Smooth muscle cell (in vitro differentiated cells): ENCODE results near the gene CHRD. TPM values are rescaled to one million over a fixed set of nuclear protein-coding genes. Genes with fewer than 3 reads are reported as not detected.

Experiments used
- DNase-seq: peaks from one replicate; lab custom pipeline; 2025; ENCODE audit not compliant: unreplicated experiment; lab: John Stamatoyannopoulos, UW
- H2AFZ ChIP-seq: fragments of 200-600 bp; sonication (generic); 2 replicates; pipeline ENCODE4 v1.6.0; 2016; ENCODE audit warnings: antibody characterized with exemption, low read depth, mild to moderate bottlenecking
- H3F3A ChIP-seq: fragments of 200-600 bp; sonication (generic); 2 replicates; pipeline ENCODE4 v1.6.0; 2017; ENCODE audit warnings: antibody characterized with exemption, low read depth
- H3K27ac ChIP-seq: fragments of 200-600 bp; sonication (generic); 2 replicates; pipeline ENCODE4 v1.5.1; 2016; ENCODE audit warnings: low read depth, mild to moderate bottlenecking
- H3K27me3 ChIP-seq: fragments of 200-600 bp; sonication (generic); 2 replicates; pipeline ENCODE4 v1.6.1; 2016; ENCODE audit warnings: low read depth, mild to moderate bottlenecking
- H3K36me3 ChIP-seq: fragments of 200-600 bp; sonication (generic); 2 replicates; pipeline ENCODE4 v1.5.1; 2016; ENCODE audit warnings: low read depth
- H3K4me1 ChIP-seq: fragments of 200-600 bp; sonication (generic); 2 replicates; pipeline ENCODE4 v1.5.1; 2016; ENCODE audit warnings: low read depth
- H3K4me2 ChIP-seq: fragments of 200-600 bp; sonication (generic); 2 replicates; pipeline ENCODE4 v1.6.0; 2016; ENCODE audit warnings: mild to moderate bottlenecking
- H3K4me3 ChIP-seq: fragments of 200-600 bp; sonication (generic); 2 replicates; pipeline ENCODE4 v1.5.1; 2016; ENCODE audit warnings: mild to moderate bottlenecking
- H3K79me2 ChIP-seq: fragments of 200-600 bp; sonication (generic); 2 replicates; pipeline ENCODE4 v1.6.0; 2016; ENCODE audit warnings: low read depth, mild to moderate bottlenecking
- H3K9ac ChIP-seq: fragments of 200-600 bp; sonication (generic); 2 replicates; pipeline ENCODE4 v1.6.0; 2016; ENCODE audit warnings: low read depth
- H3K9me3 ChIP-seq: fragments of 200-600 bp; sonication (generic); replicated peaks from 2 replicates; pipeline ENCODE4 v1.5.1; 2016; ENCODE audit warnings: low read depth
- H4K20me1 ChIP-seq: fragments of 200-600 bp; sonication (generic); 2 replicates; pipeline ENCODE4 v1.6.0; 2016; ENCODE audit warnings: low read depth
- WGBS: methylation state at CpG from one replicate; pipeline ENCODE4 v1.1.7; 2016; ENCODE audit warnings: low lambda C conversion rate; 5-methylcytosine and 5-hydroxymethylcytosine counted together
- polyA plus RNA-seq: library from polyadenylated mRNA; unstranded; fragments of >200 nt; fragmentation: Nextera tagmentation; extraction: Ambion mirVana; gene quantifications from 2 replicates; pipeline ENCODE4 v1.2.1, GENCODE V29; 2016
- total RNA-seq: library from RNA; depleted of rRNA; stranded (reverse); fragments of >200 nt; gene quantifications from 2 replicates; pipeline ENCODE4 v1.2.3, GENCODE V29; 2014
- TF ChIP-seq, protein P1 (sequence below): fragments of 200-600 bp; sonication (generic); IDR thresholded peaks from 2 replicates; pipeline ENCODE4 v1.5.1; 2017; ENCODE audit warnings: borderline replicate concordance, mild to moderate bottlenecking, antibody characterized with exemption; ENCODE audit not compliant: insufficient read depth, poor library complexity, severe bottlenecking

Gene CHRD
- total and polyA plus RNA-seq, 2 experiments from 2014 or later, result 1.5 to 2.5 TPM

DNA sequence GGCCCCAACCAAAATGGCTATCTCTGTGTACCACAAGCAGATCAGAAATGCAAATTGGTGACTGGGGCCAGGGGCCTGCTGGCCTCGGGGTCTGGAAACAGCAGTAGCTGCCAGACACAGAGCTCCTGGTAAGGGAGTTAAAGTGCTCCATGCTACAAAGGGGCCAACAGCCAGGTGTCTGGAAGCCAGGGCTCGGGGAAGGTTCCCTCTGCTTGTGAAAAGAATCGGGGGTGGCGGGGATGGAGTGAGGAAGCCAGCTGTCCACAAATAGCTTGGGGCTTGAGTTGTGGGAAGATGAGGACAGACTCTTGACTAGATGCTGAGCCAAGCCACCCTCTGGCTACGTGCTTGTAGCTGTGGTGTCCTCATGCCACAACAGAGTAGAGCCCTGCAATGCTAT is 39.3 kb downstream of the CHRD start:
- Histone ChIP-seq H2AFZ (no peak overlapping the region), H3K27me3 (no peaks in the 10 kb centered on the region), H4K20me1 (no peaks in the 10 kb centered on the region), H3K9me3 (no peaks in the 10 kb centered on the region), H3F3A (no peaks in the 10 kb centered on the region), H3K4me1 (no peaks in the 10 kb centered on the region), H3K9ac (no peak overlapping the region), H3K36me3 (no peaks in the 10 kb centered on the region), H3K4me3 (no peak overlapping the region), H3K4me2 (no peak overlapping the region), H3K79me2 (no peaks in the 10 kb centered on the region), H3K27ac (no peak overlapping the region)
- TF ChIP-seq, protein P1, sequence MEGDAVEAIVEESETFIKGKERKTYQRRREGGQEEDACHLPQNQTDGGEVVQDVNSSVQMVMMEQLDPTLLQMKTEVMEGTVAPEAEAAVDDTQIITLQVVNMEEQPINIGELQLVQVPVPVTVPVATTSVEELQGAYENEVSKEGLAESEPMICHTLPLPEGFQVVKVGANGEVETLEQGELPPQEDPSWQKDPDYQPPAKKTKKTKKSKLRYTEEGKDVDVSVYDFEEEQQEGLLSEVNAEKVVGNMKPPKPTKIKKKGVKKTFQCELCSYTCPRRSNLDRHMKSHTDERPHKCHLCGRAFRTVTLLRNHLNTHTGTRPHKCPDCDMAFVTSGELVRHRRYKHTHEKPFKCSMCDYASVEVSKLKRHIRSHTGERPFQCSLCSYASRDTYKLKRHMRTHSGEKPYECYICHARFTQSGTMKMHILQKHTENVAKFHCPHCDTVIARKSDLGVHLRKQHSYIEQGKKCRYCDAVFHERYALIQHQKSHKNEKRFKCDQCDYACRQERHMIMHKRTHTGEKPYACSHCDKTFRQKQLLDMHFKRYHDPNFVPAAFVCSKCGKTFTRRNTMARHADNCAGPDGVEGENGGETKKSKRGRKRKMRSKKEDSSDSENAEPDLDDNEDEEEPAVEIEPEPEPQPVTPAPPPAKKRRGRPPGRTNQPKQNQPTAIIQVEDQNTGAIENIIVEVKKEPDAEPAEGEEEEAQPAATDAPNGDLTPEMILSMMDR, result no peak
- 57% methylated on average over 5 of the region's 5 CpGs for whole genome bisulfite sequencing
- no peak for DNase-seq

DNA sequence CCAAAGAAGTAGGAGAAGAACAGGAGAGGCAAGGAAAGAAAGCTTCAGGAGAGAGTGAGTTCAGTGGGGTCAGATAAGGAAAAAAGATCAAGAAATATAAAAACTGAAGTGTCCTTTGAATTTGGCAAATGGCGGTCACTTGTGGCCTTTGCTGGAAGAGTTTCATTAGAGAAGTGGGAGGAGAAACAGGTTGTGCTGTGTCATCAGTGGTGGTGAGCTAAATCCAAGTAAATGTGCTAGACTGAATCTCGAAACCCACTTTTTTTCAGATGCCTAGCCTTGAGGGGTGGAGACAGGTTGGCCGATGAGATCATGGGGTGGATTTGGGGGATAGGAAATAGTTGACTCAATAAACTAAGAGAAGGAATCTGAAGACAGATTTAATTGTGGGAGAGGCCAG is 43.7 kb downstream of the CHRD start:
- no peaks in the 10 kb centered on the region for H3K9me3 ChIP-seq
- TF ChIP-seq, protein P1, result no peak

DNA sequence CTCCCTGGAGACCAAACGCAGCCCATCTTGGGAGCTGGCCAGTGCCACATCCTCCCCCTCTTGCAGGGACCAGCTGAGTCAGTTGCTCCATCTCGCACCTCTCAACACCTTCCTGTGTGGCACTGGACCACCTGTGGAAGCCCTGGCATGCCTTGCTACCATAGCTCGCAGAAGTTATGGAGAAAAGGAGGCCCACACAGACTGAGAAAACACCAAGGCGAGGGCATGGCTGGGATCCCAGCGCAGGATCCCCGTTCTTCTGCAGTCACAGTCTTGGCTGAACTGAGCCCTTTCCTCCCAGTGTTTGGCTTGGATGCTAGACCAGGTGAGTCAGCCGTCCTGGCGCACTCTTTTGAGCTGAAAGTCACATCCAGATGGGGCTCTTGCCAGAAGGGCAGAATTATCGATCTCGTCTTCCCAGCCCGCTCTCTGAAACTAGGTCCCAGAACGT is 46.9 kb downstream of the CHRD start:
- TF ChIP-seq, protein P1, result no peak
- H3K36me3 ChIP-seq, result no peaks in the 10 kb centered on the region
- no peaks in the 10 kb centered on the region for H3F3A ChIP-seq
- no peak overlapping the region for H3K27ac ChIP-seq
- no peak overlapping the region for H3K9ac ChIP-seq
- no peaks in the 10 kb centered on the region for H3K27me3 ChIP-seq
- no peak for DNase-seq
- H2AFZ ChIP-seq, result no peak overlapping the region
- H3K4me3 ChIP-seq, result no peak overlapping the region
- H3K79me2 ChIP-seq, result no peaks in the 10 kb centered on the region
- H3K9me3 ChIP-seq, result no peaks in the 10 kb centered on the region
- H4K20me1 ChIP-seq, result no peaks in the 10 kb centered on the region
- no peak overlapping the region for H3K4me2 ChIP-seq
- 90% methylated on average over 12 of the region's 12 CpGs for WGBS
- H3K4me1 ChIP-seq, result no peaks in the 10 kb centered on the region

More for the DNA sequence above, 43.7 kb downstream of the CHRD start:
- no peak overlapping the region for H3K27ac ChIP-seq
- H3K27me3 ChIP-seq, result no peaks in the 10 kb centered on the region
- no peaks in the 10 kb centered on the region for H4K20me1 ChIP-seq
- no peaks in the 10 kb centered on the region for H3F3A ChIP-seq
- H2AFZ ChIP-seq, result no peak overlapping the region
- H3K4me3 ChIP-seq, result no peak overlapping the region
- no peaks in the 10 kb centered on the region for H3K4me1 ChIP-seq
- no peak for DNase-seq
- H3K4me2 ChIP-seq, result no peak overlapping the region
- no peaks in the 10 kb centered on the region for H3K36me3 ChIP-seq
- no peak overlapping the region for H3K9ac ChIP-seq
- 91% methylated on average over 3 of the region's 3 CpGs for WGBS
- H3K79me2 ChIP-seq, result no peaks in the 10 kb centered on the region

DNA sequence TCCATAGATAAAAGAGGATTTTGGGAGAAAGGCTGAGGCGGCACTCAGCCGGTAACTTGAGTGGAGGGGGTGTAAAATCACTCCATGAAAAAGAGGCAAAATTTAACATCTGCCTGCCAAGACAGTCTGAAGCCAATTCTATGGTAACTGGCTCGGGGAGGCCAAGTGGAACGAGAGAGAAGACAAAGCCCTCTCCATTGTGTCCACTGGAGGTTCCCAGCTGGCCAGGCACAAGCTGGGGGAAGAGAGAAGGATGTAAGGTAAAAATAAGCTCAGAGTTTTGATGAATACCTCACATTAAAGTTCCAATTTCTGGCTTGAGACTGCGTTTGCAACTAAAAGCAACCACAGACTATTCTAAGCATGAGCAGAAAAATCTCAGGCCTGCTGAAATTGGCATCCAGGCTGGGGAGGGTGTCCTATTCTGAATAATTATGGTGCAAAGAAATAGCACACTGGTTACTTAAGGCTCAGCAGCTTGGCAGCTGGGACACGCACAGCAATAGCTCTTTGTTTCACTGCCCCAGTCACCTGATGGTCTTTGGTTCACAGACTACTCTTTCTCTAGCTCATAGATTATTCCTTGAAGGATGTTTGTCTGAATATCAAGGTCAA is 48.8 kb downstream of the CHRD start:
- no peaks in the 10 kb centered on the region for H3F3A ChIP-seq
- no peaks in the 10 kb centered on the region for H3K79me2 ChIP-seq
- TF ChIP-seq, protein P1, result no peak
- no peak overlapping the region for H3K4me3 ChIP-seq
- H3K27me3 ChIP-seq, result no peaks in the 10 kb centered on the region
- no peak overlapping the region for H3K9ac ChIP-seq
- H3K9me3 ChIP-seq, result no peaks in the 10 kb centered on the region
- H2AFZ ChIP-seq, result no peak overlapping the region
- H3K27ac ChIP-seq, result no peak overlapping the region
- no peaks in the 10 kb centered on the region for H4K20me1 ChIP-seq
- no peaks in the 10 kb centered on the region for H3K36me3 ChIP-seq
- WGBS, result 87% methylated on average over 6 of the region's 6 CpGs
- no peak for DNase-seq
- H3K4me2 ChIP-seq, result no peak overlapping the region
- no peaks in the 10 kb centered on the region for H3K4me1 ChIP-seq
